Type B pancreatic cell (in vitro differentiated cells): ENCODE measurements around the gene CDKAL1. TPM values are rescaled to one million over a fixed set of nuclear protein-coding genes. Genes with fewer than 3 reads are reported as not detected.

Experiments
- DNase-seq: peaks from one replicate; pipeline ENCODE4 v3.0.0; 2021; ENCODE audit warnings: mixed read lengths; ENCODE audit not compliant: unreplicated experiment; ENCODE audit errors: extremely low spot score
- H3K27ac Mint-ChIP-seq: 2 replicates; pipeline ENCODE4 v1.8.0; 2021; ENCODE audit warnings: mild to moderate bottlenecking, mixed read lengths
- H3K27me3 Mint-ChIP-seq: 2 replicates; pipeline ENCODE4 v1.8.0; 2021; ENCODE audit warnings: mixed read lengths
- H3K36me3 Mint-ChIP-seq: 2 replicates; pipeline ENCODE4 v1.8.0; 2021; ENCODE audit warnings: mixed read lengths
- H3K4me1 Mint-ChIP-seq: one replicate; pipeline ENCODE4 v1.8.0; 2021; ENCODE audit warnings: mixed read lengths; ENCODE audit not compliant: unreplicated experiment
- H3K4me3 Mint-ChIP-seq: 2 replicates; pipeline ENCODE4 v1.8.0; 2021; ENCODE audit warnings: mild to moderate bottlenecking, mixed read lengths
- H3K9me3 Mint-ChIP-seq: 2 replicates; pipeline ENCODE4 v1.8.0; 2021; ENCODE audit warnings: mixed read lengths
- CTCF ChIP-seq: fragments of 200-600 bp; sonication (generic); conservative IDR thresholded peaks from 2 replicates; pipeline ENCODE4 v1.5.0; 2021; ENCODE audit warnings: antibody characterized with exemption, mild to moderate bottlenecking
- total RNA-seq: library from RNA; stranded (reverse); gene quantifications from 2 replicates; pipeline ENCODE4 v1.2.1, GENCODE V29; 2021; ENCODE audit warnings: low replicate concordance

Gene CDKAL1
- total RNA-seq, 1 donor from 2014 or later, result 21.0 TPM

GRCh38 chr6:20900389-20901160, 366.3 kb downstream of the CDKAL1 start:
- Mint-ChIP-seq H3K9me3 (peaks cover 11% of the 10 kb centered on the region), H3K4me3 (no peak overlapping the region), H3K4me1 (no peaks in the 10 kb centered on the region), H3K27ac (no peak overlapping the region), H3K36me3 (peaks cover 8% of the 10 kb centered on the region), H3K27me3 (no peaks in the 10 kb centered on the region)
- DNase-seq, result no peak
- no peak for TF ChIP-seq CTCF

GRCh38 chr6:20905377-20905776, 371.1 kb downstream of the CDKAL1 start:
- no peaks in the 10 kb centered on the region for H3K27me3 Mint-ChIP-seq
- no peaks in the 10 kb centered on the region for H3K4me1 Mint-ChIP-seq
- H3K4me3 Mint-ChIP-seq, result no peak overlapping the region
- H3K9me3 Mint-ChIP-seq, result peaks cover 7% of the 10 kb centered on the region
- peaks cover 11% of the 10 kb centered on the region for H3K36me3 Mint-ChIP-seq
- H3K27ac Mint-ChIP-seq, result no peak overlapping the region
- TF ChIP-seq CTCF, result no peak
- no peak for DNase-seq

- H3K9me3 Mint-ChIP-seq, result peaks cover 7% of the 10 kb centered on the region
- peaks cover 11% of the 10 kb centered on the region for H3K36me3 Mint-ChIP-seq
- H3K4me3 Mint-ChIP-seq, result no peak overlapping the region
- DNase-seq, result no peak
- H3K27me3 Mint-ChIP-seq, result no peaks in the 10 kb centered on the region
- H3K4me1 Mint-ChIP-seq, result peaks cover 5% of the 10 kb centered on the region
- no peak for TF ChIP-seq CTCF
- no peak overlapping the region for H3K27ac Mint-ChIP-seq
Measured at GRCh38 chr6:20906945-20907344, 372.7 kb downstream of the CDKAL1 start.

- Mint-ChIP-seq H3K36me3 (peaks cover 14% of the 10 kb centered on the region), H3K9me3 (peaks cover 7% of the 10 kb centered on the region), H3K27me3 (no peaks in the 10 kb centered on the region), H3K4me1 (peaks cover 5% of the 10 kb centered on the region), H3K27ac (no peak overlapping the region), H3K4me3 (no peak overlapping the region)
- DNase-seq, result no peak
- no peak for TF ChIP-seq CTCF
Measured at GRCh38 chr6:20907486-20908071, 373.3 kb downstream of the CDKAL1 start.

GRCh38 chr6:20909621-20910020, 375.4 kb downstream of the CDKAL1 start:
- peaks cover 7% of the 10 kb centered on the region for H3K9me3 Mint-ChIP-seq
- TF ChIP-seq CTCF, result no peak
- H3K4me3 Mint-ChIP-seq, result no peak overlapping the region
- H3K4me1 Mint-ChIP-seq, result peaks cover 5% of the 10 kb centered on the region
- peaks cover 19% of the 10 kb centered on the region for H3K36me3 Mint-ChIP-seq
- no peak for DNase-seq
- no peaks in the 10 kb centered on the region for H3K27me3 Mint-ChIP-seq
- no peak overlapping the region for H3K27ac Mint-ChIP-seq
